Renal cortical epithelial cell (primary cell): ENCODE data around the gene DNM3. TPM values are rescaled to one million over a fixed set of nuclear protein-coding genes. Genes with fewer than 3 reads are reported as not detected.

Source experiments
- DNase-seq: peaks from one replicate; pipeline ENCODE4 v3.0.0-alpha.2; 2011; ENCODE audit warnings: low read depth
- total RNA-seq: library from RNA; depleted of rRNA; stranded (reverse); fragments of >200 nt; gene quantifications from 2 replicates; pipeline ENCODE4 v1.2.3, GENCODE V29; 2014

The DNM3 gene
- total RNA-seq, 1 donor from 2014 or later: 10.7 TPM

DNA sequence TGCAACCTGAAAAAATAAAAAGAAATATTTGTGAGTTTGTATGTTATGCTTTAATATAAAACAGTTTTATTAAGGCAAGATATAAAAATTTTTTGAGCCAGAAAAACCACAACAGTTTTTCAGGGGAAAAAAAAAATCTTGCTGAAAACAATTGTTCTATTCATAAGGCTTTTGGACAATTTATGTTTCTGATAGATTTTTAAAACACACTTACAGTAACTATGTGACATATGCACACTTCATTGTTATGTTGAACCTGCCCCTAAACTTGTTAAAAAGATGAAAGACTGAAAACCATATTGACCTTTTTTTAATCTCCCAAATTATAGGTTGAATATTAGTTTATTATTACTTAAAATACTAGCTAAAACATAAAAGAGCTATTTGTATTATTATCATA, 299.3 kb downstream of the DNM3 start:
- no peak for DNase-seq

DNA sequence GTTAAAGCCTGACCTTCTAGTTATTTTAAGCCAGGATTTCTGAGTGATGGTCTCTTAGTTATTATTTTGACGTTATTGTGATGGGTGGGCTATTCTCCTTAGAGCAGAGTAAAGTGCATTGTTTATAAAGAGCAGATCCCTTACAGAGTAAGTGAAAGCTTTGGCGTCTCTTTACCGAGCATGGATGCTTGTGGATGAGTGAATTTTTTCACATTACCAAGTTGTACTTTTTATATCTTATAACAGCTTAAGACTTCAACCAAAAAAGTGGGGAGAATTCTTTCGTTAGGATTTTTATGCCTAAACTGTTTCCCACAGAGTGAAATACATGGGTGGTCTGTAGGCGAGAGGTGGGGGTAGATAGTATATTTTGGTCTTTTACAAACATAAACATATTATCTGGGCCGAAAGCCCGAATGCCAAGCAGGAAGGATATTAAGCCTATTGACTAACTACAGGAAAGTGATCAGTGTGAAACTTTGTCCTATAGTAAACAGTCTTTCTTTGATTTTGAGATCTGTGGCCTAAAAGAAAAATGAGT, 300.1 kb downstream of the DNM3 start:
- no peak for DNase-seq

DNA sequence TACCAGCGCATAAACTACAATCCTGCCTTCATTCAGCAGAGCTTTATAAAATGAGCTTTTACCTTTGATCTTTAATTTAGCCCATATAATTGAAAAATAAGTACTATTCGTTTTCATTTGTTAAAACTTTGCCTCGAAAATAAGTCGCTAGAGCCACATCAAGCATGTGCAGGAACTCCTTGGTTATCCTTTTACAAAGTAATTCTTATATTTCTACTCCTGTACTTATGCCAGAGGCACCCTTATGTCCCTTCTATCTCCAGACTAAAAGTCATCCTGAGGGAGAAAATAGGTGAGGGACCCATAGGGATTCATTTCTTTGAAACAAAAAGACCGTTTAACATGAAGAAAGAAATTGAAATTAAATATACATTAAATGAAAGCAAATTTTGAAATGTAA, 301.0 kb downstream of the DNM3 start:
- no peak for DNase-seq

DNA sequence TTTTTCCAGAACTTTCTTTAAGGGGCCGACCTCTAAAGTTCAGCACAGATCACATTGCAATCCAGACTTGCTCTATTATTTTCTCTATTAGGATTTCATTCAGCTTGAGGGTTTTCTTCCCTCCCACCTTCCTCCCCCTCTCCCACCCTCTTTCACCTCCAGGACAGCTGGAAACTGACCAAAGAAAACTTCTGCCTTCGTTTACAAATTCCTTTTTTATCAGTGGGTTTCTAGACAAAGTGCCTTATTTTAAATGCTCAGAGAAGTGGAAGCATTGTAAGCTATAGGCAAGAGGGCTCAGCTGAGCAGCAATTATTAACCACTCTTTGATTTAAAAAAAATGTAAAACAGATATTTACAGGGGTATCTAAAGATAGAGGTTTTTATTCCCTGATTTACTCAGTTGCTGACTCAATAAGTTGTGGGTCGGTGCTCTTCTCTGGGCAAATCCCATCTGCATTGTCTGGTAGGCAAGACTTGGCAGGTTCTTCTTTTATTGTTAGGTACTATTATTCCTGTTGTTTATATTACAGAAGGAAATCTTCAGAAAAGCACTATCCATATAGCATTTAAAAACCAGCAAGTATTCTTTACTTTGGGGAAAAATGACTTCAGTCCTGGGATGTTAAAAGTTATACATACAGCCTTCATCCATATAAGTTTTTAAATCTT, 302.2 kb downstream of the DNM3 start:
- DNase-seq: peak; percentile 47

DNA sequence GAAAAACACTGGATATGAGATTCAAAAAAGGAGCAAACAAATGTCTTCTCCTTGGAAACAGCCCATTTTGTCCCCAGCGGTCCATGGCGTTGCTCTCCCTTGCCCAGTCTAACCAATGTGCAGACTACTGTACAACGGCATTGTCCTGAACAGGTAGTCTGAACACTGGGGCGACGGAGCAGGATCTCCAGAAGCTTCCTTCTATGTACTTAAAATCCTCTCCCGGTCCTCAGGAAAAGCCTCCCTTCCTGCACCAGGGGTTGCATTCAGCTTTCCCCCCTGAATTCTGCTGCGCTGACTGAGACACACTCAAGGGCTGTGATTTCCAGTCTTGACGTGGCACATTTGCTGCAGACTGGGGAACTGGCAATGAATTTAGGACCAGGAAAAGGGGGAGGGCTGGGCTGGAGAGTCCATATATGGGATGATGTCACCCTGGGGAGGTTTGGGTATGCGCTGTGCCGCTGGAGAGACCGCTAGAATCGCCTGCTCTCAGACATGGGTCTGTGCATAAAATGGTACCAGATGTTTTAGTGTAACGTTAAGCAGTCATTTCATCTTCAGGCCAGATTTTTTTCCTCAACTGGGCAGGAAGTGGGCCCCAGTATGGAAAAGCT, 303.3 kb downstream of the DNM3 start:
- no peak for DNase-seq

DNA sequence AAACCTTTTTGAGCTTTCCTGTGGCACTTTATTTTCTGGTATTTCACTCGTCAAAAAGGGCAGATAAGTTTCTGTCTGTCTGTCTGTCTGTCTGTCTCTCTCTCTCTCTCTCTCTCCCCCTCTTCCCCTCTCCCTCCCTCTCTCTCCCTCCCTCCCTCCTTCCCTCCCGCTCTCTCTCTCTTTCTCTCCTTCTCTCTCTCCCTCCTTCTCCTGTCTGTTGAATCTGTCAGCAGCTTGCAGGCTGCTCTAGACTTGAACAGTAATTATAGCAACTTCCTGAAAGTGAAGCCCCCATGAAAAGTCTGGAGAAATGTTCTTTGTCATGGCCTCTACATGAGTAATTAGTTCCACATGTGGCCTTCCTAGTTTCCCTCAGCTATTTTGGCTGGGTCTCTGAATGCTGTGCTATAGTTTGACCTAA, 303.9 kb downstream of the DNM3 start:
- DNase-seq: no peak

DNA sequence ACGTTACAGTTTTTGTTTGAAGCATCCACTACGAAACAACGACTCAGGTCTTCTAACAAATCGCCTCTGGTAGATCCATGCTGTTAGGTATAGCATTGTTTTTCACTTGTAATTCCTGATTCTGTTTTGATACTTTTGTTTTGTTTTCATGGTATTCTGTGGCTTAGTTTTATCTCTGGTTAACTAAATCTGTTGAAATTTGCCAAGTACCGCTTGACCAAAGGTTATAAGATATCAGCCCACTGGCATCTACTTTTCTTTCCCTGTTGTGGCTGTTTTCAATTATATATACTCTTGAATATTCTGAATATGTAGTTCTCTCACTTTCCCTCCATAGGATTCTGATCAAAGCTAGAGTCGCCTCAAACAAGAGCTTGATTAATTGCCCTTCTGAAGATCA, 304.4 kb downstream of the DNM3 start:
- no peak for DNase-seq

DNA sequence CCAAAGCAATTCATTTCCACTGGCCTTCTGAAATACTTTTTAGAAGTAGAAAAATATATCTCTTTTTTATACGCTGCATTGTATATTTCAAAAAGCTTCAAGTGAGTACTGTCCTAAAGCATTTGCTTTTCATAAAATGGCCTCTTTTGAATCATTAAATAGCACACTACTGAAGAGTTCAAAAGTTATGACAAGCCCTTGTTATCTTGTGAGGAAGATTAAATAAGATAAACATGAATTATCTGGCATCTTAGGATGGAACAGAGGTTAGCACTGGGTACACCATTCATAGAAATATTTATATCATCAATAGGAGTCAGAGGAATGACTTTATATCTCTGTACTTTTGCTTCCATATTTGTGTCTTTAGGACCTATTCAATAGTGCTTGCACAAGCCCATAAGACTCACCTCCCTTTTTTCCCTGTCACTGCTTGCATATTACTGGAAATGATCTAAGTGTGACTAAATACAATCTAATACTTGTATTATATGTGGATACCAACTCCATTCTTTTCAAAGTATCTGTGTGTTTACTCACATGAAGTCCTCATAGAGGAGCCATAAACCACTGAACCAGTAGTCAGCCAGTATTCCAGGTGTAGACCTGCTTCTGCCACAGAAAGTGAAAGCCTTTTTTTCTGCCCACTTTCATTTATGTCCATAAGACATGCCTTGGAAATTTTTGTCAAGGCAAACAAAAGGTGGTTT, 305.0 kb downstream of the DNM3 start:
- peak; percentile 15 for DNase-seq

DNA sequence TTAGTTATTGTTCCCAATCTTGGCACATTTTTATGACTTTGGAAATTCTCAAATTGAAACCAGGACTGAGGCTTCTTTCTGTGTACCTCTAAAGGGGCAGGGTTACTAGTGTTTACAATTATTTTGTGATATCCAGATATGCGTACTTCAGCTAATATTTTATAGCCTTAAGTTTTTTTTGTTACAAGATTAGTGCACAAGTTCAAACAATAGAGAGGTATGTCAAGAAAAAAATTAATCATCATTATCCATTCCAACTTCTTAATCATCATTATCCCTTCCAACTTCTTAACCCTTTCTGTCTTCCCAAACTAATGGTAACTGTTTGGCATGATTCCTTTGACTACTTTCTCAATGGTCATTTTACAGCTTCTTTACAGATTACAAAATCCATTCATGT, 306.2 kb downstream of the DNM3 start:
- no peak for DNase-seq

DNA sequence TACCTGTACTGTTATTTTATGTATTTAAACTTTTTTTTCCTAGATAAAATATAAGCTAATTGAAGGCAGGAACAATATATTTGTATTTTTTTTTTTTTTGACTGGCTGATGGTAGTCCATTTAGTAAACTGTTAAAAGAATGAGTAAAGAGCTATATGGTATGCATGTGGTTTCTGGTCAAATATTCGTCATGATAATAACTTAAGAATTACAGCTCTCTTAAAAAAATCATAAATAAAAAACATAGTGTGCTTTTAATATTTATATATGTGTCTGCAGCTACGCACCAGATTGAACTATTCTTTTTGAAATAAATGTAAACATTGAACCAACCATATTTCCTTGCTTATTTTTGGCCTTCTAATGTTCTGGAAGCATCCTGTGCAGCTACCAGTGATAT, 306.9 kb downstream of the DNM3 start:
- no peak for DNase-seq

DNA sequence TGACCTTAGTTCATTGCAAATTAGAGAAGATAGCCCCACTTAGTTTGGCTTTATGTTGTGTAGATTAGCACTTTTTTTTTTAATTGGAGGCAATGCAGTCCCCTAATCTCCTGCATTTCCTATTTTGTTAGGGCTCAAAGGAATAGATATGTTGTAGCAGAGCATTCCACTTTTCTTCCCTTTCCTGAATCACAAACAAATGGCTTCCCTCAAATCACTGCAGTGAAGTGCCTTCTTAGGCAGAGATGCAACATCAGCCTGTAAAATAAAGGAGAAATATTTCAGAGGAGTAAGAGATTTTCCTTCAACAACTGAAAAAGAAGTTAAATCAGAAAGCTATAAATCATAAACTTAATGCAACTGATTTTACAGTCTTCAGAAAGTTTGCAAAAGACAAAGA, 307.4 kb downstream of the DNM3 start:
- DNase-seq: no peak

DNA sequence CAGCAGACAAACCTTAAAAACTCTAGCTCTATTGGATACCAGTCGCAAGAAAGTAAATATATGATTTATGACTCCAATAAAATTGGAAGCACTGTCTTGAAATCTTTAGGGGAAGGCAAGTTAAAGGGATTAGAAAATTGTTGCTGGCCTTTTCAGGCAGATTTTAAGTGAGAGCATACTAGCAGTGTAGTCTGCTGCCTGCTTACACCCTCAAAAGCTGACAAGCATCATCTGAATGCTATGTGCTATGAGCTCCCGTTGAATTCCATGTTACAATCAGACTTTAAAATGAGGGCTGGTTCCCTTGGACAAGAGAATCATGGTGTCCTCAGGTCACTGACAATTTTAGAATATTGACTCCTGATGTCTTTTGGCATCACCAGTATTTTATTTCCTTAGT, 308.0 kb downstream of the DNM3 start:
- DNase-seq: no peak

DNA sequence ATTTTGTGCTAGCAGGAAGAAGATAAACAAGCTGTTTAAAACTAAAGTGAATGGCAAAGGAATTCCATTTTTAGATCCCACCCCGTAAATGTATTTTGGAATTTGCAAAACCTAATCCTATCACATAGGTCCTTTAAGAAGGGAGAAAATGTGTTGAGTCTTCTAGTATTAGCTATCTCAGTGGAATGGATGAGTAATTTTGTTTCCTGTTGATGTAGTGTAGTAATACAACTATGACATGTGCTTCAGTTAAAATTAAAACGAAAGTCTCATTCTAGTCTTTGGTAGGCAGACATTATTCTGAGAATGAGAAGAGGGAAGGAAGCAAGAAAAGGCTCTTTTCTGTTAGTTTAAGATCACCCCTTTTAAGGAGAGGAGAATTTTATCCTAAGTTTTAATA, 313.3 kb downstream of the DNM3 start:
- DNase-seq: peak; percentile 84

DNA sequence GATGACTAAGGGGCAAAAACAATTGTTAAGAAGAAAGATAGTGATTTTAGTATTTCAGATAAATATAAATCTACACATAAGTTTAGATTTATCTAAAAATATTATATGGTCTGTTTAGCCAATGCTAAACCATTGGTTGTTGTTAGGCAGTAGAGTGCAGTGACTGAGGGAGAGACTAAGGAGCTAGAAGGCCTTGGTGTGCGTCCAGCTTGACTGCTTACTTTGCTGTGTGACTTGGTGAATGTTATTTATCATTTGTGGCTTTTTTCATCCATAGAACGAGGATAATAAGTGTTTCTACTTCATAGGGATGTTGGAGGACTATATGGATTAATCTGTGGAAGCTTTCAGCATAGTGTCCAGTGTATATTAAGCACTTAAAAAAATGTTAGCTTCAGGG, 314.5 kb downstream of the DNM3 start:
- no peak for DNase-seq

DNA sequence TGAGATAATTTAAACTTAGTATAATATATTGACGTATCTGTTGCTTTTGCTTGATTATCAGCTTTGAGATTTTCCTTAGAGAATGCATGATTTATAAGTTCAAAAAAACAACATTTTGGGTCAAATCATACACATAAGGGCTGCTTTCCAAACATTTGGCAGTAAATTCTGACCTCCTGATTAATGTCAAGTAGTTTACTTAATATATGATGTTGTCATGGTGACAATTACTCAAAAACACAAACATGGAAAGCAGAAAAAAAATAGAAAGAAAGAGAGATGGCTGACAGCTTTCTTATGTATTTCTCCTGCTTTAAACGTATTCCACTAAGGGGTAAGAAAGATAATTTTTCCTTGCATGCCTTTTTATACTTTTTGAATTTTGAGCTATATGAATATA, 320.9 kb downstream of the DNM3 start:
- DNase-seq: no peak

DNA sequence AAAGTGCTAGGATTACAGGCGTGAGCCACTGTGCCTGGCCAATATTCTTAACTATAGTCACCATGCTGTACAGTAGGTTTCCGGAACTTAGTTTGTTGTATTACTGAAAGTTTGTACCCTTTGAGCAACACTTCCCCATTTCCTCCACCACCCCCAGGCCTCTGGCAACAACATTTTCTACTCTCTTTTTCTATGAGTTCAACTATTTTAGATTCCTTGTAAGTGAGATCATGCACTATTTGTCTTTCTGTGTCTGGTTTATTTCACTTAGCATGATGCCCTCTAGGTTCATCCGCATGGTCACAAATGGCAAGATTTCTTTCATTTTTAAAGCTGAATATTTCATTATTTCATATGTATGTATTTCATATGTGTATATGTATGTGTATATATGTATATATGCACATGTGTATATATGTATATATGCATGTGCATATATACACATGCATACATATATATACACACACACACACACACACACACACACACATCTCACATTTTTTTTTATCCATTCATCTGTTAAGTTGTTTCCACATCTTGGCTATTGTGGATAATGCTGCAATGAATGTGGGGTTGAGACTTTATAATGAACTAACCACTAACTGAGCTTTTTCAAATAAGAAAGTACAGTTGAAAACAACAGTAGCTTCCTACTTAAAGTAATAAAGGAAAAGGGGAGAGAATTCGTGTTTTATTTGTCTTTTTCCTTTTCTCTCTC, 322.4 kb downstream of the DNM3 start:
- peak; percentile 56 for DNase-seq

DNA sequence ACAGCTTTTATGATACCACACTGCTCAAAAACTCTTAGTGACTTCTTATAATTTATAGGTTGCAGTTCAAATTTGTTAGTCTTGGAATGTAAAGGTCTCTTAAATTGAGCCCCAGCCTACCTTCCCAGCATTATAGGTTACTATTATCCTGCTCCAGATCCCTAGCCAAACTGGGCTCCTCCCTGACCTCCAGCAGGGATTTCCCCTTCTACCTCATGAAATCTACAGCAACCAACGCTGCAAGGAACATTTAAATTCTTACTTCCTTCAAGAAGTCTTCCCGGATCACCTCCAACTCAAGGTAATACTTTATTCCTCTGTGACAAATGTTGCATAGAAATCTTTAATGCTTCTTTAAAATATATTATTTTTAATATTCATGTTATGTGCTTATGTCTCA, 324.1 kb downstream of the DNM3 start:
- DNase-seq: no peak

DNA sequence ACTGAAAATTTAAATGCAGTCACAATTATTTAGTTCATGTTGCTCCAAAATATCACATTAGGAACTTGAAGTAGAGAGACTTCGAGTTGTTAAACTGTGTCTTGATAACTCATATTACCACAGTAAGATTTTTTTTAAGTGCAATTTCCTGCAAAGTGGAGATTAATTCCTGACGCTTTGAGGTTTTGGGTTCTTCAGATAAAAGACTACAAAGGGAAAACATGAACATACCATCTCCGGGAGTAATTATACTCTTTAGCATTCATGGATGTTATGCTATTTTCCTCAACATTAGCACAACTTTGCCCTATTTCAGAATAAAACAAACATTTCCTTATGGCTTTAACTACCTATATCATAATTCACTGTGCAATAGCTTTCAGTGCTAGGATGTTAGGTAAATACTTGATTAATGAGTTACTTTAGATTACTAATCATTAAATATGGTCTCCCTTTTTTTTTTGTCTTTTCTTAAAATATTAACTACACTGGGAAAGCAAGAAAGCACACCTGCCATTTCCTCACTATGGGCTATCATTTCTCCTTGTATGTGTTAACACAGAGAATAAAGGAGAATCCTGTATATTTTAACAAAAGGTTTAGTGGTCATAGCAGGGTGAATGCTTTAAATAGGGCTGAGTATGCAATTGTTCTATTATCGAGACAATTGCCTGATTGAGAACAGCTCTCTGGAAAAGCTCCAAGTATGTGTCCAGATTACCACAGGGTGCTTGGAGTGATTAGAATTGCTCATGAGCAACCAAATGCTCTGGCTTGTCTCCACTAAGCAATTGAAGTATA, 326.7 kb downstream of the DNM3 start:
- DNase-seq: peak; percentile 94

DNA sequence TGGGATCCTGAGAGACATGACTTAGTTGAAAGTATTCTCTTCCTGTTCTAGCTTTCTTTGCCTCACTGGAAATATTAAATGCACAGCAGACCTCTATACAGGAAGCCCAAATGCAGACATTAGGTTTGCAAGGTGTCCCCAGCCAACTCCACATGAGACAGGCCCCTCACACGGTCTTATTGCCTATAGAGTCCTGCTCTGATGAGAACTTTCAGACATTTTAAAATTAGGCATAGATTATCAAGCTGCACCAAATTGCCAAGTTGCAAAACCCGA, 327.2 kb downstream of the DNM3 start:
- no peak for DNase-seq

DNA sequence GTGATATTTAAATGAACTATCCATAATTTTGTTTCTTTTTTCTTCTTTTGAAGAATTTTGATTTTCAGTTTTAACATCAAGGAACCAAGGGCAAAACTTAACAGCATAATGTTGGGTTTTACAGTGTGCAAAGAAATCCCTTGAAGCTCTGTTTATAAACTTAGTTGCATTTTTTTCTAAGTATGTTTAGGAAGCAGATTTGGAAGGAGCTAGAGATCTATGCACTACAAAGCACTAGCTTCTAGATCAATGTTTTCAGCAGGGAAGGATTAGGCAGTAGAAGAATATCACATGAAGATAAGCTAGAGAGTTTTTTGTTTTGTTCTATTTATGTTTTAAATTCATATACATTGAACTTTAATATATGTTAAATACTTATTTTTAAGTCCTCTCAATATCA, 328.5 kb downstream of the DNM3 start:
- DNase-seq: no peak

DNA sequence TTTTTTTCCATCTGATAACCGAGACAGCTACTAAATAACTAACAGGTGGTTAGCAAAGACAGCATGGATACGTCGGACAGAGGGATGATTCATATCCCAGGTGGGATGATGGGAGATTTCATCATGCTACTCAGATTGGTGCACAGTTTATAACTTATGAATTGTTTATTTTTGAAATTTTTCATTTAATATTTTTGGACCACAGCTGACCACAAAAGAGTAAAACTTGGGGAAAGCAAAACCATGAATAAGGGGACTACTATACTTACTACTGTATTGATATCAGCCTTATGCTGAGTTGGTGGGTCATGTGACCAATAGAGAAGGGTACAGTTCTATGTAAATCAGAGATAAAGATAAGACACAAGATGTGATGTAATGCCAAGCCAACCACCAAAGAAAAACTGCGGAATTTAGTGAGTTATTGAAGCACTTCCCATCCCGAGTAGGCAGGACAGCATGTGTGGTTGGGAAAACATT, 331.1 kb downstream of the DNM3 start:
- DNase-seq: no peak

DNA sequence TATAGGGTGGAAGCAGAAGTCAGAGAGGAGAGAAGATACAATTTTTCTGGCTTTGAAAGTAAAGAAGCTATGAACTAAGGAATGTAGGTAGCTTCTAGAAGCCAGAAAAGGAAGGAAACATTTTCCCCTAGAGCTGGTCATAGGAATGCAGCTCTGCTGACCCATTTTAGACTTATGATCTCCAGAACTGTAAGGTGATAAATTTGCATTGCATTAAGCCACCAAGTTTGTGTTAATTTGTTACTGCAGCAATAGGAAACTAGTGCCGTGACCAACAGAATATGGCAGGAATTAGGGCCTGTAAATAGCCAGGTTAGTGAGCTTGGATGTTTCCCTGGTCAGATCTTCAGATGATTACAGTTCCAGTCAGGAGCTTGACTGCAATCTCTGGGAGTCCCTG, 334.9 kb downstream of the DNM3 start:
- peak; percentile 72 for DNase-seq
